ENCODE measurements around the gene GATA3. TPM values are rescaled to one million over a fixed set of nuclear protein-coding genes. Genes with fewer than 3 reads are reported as not detected.

GATA3 gene
- total RNA-seq, 4 donors from 2014 or later, result 0.80 to 5.8 (median 1.4) TPM; not detected in 1

GRCh38 chr10:8112230-8112905 lies 57.9 kb downstream of the GATA3 start:
- Histone ChIP-seq H3K4me1 (no peaks in the 10 kb centered on the region), H3K27me3 (no peaks in the 10 kb centered on the region), H3K36me3 (no peaks in the 10 kb centered on the region), H3K4me3 (no peak overlapping the region), H3K9me3 (no peaks in the 10 kb centered on the region), H3K27ac (no peak overlapping the region)
- no peak for DNase-seq
- TF ChIP-seq CTCF (IDR thresholded peaks at IDR 0.05) (no peak), POLR2A (IDR thresholded peaks at IDR 0.05) (no peak)

- no peaks in the 10 kb centered on the region for H3K36me3 ChIP-seq
- TF ChIP-seq POLR2A (IDR thresholded peaks at IDR 0.05) (no peak), CTCF (IDR thresholded peaks at IDR 0.05) (no peak)
- H3K27me3 ChIP-seq, result no peaks in the 10 kb centered on the region
- H3K4me1 ChIP-seq, result no peaks in the 10 kb centered on the region
- no peak overlapping the region for H3K4me3 ChIP-seq
- H3K9me3 ChIP-seq, result no peaks in the 10 kb centered on the region
- DNase-seq, result no peak
- H3K27ac ChIP-seq, result no peak overlapping the region
Observed at GRCh38 chr10:8112942-8113442, 58.5 kb downstream of the GATA3 start.

DNA sequence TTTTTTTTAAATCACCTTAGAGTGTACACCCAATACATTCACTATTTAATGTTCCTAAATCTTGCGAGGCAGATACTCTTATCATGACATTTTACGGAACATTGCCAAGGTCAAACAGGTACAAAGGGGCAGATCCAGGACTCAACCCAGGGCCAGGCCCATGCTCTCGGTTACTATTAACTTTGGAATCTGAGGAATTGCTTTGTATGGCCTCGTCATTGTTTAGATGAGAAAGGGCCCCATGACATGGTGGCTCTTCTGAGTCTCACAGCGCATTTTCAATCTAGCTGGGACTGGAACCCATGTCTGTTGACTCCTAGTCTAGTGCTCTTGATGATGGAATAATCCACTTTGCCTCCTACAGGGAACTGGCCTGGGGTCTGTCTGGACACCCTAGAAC lies 59.1 kb downstream of the GATA3 start:
- Histone ChIP-seq H3K36me3 (no peaks in the 10 kb centered on the region), H3K4me1 (no peaks in the 10 kb centered on the region), H3K27ac (no peak overlapping the region), H3K4me3 (no peak overlapping the region), H3K27me3 (no peaks in the 10 kb centered on the region), H3K9me3 (no peaks in the 10 kb centered on the region)
- TF ChIP-seq CTCF (IDR thresholded peaks at IDR 0.05), result no peak
- no peak for TF ChIP-seq POLR2A (IDR thresholded peaks at IDR 0.05)
- no peak for DNase-seq

DNA sequence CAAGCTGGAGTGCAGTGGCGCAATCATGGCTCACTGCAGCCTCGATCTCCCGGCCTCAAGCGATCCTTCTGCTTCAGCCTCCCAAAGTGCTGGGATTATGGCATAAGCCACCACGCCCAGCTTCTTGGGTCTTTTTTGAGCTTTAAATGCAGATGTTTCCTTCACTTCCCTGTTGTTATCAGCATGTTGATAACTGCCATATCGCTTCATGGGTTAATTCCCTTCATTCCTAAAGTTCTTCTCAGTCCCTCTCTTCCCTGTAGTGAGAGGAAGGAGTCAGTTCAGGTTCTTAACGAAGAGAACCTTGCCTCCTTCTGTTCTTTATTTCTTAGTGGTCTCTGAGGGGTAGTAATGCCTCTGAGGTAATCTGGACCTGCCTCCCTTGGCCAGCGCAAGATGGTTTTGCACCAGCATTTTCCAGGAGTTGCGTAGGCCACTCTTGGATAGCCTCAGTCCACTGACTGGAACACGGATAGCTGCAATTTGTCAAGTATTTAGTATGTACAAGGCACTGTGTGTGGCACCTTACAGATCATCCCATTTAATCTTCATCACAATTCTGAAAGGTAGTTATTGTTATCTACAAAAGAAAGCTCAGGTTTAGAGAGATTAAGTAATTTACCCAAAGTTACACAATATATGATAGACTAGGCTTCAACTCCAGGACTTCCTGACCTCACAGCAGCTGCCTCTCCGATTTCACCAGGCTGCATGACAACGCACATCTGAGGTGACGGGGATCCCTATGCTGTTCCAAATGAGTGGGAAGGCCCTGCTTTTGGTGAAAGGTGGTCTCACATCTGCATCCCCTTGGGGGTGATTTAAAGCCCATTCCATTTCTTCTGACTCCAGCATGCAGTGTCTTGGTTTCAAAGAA lies 60.5 kb downstream of the GATA3 start:
- TF ChIP-seq POLR2A (IDR thresholded peaks at IDR 0.05) (no peak), CTCF (IDR thresholded peaks at IDR 0.05) (no peak)
- Histone ChIP-seq H3K4me1 (no peaks in the 10 kb centered on the region), H3K4me3 (no peak overlapping the region), H3K36me3 (no peaks in the 10 kb centered on the region), H3K27me3 (no peaks in the 10 kb centered on the region), H3K27ac (no peak overlapping the region), H3K9me3 (no peaks in the 10 kb centered on the region)
- no peak for DNase-seq

DNA sequence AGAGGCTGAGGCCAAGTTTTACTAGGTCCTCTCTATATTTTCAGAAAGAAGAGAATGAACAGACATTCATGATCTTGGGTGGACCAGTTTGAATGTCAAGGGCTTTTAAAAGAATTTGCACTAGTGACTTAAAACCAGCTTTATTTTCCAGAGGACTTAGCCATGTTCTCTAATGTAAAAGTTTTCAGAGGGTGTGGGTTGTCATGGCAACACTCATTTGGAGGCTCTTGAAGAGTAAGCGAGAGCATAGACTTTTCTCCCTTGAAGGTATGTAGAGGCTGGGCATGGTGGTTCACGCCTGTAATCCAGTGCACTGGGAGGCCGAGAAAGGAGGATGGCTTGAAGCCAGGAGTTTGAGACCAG lies 61.1 kb downstream of the GATA3 start:
- TF ChIP-seq POLR2A (IDR thresholded peaks at IDR 0.05), result no peak

GRCh38 chr10:8116474-8116873 lies 62.0 kb downstream of the GATA3 start:
- Histone ChIP-seq H3K27me3 (no peaks in the 10 kb centered on the region), H3K9me3 (no peaks in the 10 kb centered on the region), H3K4me1 (no peaks in the 10 kb centered on the region), H3K4me3 (no peak overlapping the region), H3K27ac (no peak overlapping the region), H3K36me3 (no peaks in the 10 kb centered on the region)
- DNase-seq, result no peak
- TF ChIP-seq CTCF (IDR thresholded peaks at IDR 0.05) (no peak), POLR2A (IDR thresholded peaks at IDR 0.05) (no peak)

More for the DNA sequence above, 61.1 kb downstream of the GATA3 start:
- no peak overlapping the region for H3K4me3 ChIP-seq
- H3K4me1 ChIP-seq, result no peaks in the 10 kb centered on the region
- no peak for DNase-seq
- H3K27ac ChIP-seq, result no peak overlapping the region
- H3K9me3 ChIP-seq, result no peaks in the 10 kb centered on the region
- no peaks in the 10 kb centered on the region for H3K27me3 ChIP-seq
- no peaks in the 10 kb centered on the region for H3K36me3 ChIP-seq
